Activated naive CD4-positive, alpha-beta T cell treated with anti-CD3 and anti-CD28 coated beads, Interleukin-2, amount 50 U/mL, for 72 hours (primary cell): ENCODE measurements around the gene SCNN1B. TPM values are rescaled to one million over a fixed set of nuclear protein-coding genes. Genes with fewer than 3 reads are reported as not detected.

ENCODE experiments used
- ATAC-seq, 2 donors: fragments of 150-1000 bp; cut with Tn5 transposase; 2 replicates each; pipeline ENCODE4 v1.10.0; 2021; ENCODE audit warnings: mild to moderate bottlenecking in 2 of 2, moderate library complexity in 2 of 2
- DNase-seq, 2 donors: peaks; one replicate each; pipeline ENCODE4 v3.0.0; 2021 to 2022; ENCODE audit warnings: low spot score in 2 of 2
- H3K27ac Mint-ChIP-seq, 2 donors: one replicate each; pipeline ENCODE4 v1.8.0; 2022; ENCODE audit warnings: mild to moderate bottlenecking in 2 of 2, mixed read lengths in 2 of 2
- H3K36me3 Mint-ChIP-seq, 2 donors: one replicate each; pipeline ENCODE4 v1.8.0; 2022; ENCODE audit warnings: mixed read lengths in 2 of 2
- H3K9me3 Mint-ChIP-seq, 2 donors: one replicate each; pipeline ENCODE4 v1.8.0; 2022; ENCODE audit warnings: mixed read lengths in 2 of 2
- total RNA-seq, 2 donors: library from RNA; stranded (reverse); gene quantifications; one replicate each; pipeline ENCODE4 v1.2.3, GENCODE V29; 2022

Gene SCNN1B
- total RNA-seq, 2 donors from 2014 or later, result not detected

- Mint-ChIP-seq H3K27ac (no peak overlapping the region), H3K36me3 (no peaks in the 10 kb centered on the region), H3K9me3 (no peaks in the 10 kb centered on the region)
- ATAC-seq, result no peak
- no peak for DNase-seq
Measured at GRCh38 chr16:23333034-23333579, 31.0 kb downstream of the SCNN1B start.

- H3K27ac Mint-ChIP-seq, result no peak overlapping the region
- no peaks in the 10 kb centered on the region for H3K36me3 Mint-ChIP-seq
- DNase-seq (no peak), ATAC-seq (no peak)
- no peaks in the 10 kb centered on the region for H3K9me3 Mint-ChIP-seq
Measured at GRCh38 chr16:23333831-23334456, 31.8 kb downstream of the SCNN1B start.

GRCh38 chr16:23334457-23334853, 32.4 kb downstream of the SCNN1B start:
- Mint-ChIP-seq H3K36me3 (no peaks in the 10 kb centered on the region), H3K9me3 (no peaks in the 10 kb centered on the region), H3K27ac (no peak overlapping the region)
- DNase-seq, result no peak
- ATAC-seq, result no peak

GRCh38 chr16:23334950-23335349, 32.8 kb downstream of the SCNN1B start:
- ATAC-seq (no peak), DNase-seq (no peak)
- Mint-ChIP-seq H3K9me3 (no peaks in the 10 kb centered on the region), H3K36me3 (no peaks in the 10 kb centered on the region), H3K27ac (no peak overlapping the region)

GRCh38 chr16:23337836-23338550, 35.9 kb downstream of the SCNN1B start:
- no peak for ATAC-seq
- H3K27ac Mint-ChIP-seq, result no peak overlapping the region
- no peaks in the 10 kb centered on the region for H3K9me3 Mint-ChIP-seq

GRCh38 chr16:23339787-23340186, 37.7 kb downstream of the SCNN1B start:
- Mint-ChIP-seq H3K36me3 (no peaks in the 10 kb centered on the region), H3K27ac (no peak overlapping the region), H3K9me3 (no peaks in the 10 kb centered on the region)
- no peak for ATAC-seq
- DNase-seq, result no peak

More at GRCh38 chr16:23337836-23338550, 35.9 kb downstream of the SCNN1B start:
- no peaks in the 10 kb centered on the region for H3K36me3 Mint-ChIP-seq
- no peak for DNase-seq

- no peaks in the 10 kb centered on the region for H3K9me3 Mint-ChIP-seq
- H3K36me3 Mint-ChIP-seq, result no peaks in the 10 kb centered on the region
- H3K27ac Mint-ChIP-seq, result no peak overlapping the region
- ATAC-seq (no peak), DNase-seq (no peak)
Measured at GRCh38 chr16:23342083-23342640, 40.1 kb downstream of the SCNN1B start.

- ATAC-seq, result no peak
- Mint-ChIP-seq H3K27ac (no peak overlapping the region), H3K36me3 (no peaks in the 10 kb centered on the region), H3K9me3 (no peaks in the 10 kb centered on the region)
- no peak for DNase-seq
Measured at GRCh38 chr16:23343643-23344612, 41.8 kb downstream of the SCNN1B start.

GRCh38 chr16:23345237-23345636, 43.1 kb downstream of the SCNN1B start:
- no peaks in the 10 kb centered on the region for H3K36me3 Mint-ChIP-seq
- ATAC-seq (no peak), DNase-seq (no peak)
- H3K9me3 Mint-ChIP-seq, result no peaks in the 10 kb centered on the region
- no peak overlapping the region for H3K27ac Mint-ChIP-seq

- ATAC-seq (no peak), DNase-seq (no peak)
- no peaks in the 10 kb centered on the region for H3K36me3 Mint-ChIP-seq
- no peak overlapping the region for H3K27ac Mint-ChIP-seq
- no peaks in the 10 kb centered on the region for H3K9me3 Mint-ChIP-seq
Measured at GRCh38 chr16:23348579-23349469, 46.7 kb downstream of the SCNN1B start.

- Mint-ChIP-seq H3K27ac (no peak overlapping the region), H3K36me3 (no peaks in the 10 kb centered on the region), H3K9me3 (no peaks in the 10 kb centered on the region)
- ATAC-seq (no peak), DNase-seq (no peak)
Measured at GRCh38 chr16:23351360-23351759, 49.3 kb downstream of the SCNN1B start.

- H3K9me3 Mint-ChIP-seq, result no peaks in the 10 kb centered on the region
- ATAC-seq, result no peak
- no peak overlapping the region for H3K27ac Mint-ChIP-seq
- DNase-seq, result no peak
- no peaks in the 10 kb centered on the region for H3K36me3 Mint-ChIP-seq
Measured at GRCh38 chr16:23353440-23353839, 51.3 kb downstream of the SCNN1B start.

- Mint-ChIP-seq H3K27ac (no peak overlapping the region), H3K36me3 (no peaks in the 10 kb centered on the region), H3K9me3 (no peaks in the 10 kb centered on the region)
- DNase-seq (no peak), ATAC-seq (no peak)
Measured at GRCh38 chr16:23354246-23354645, 52.1 kb downstream of the SCNN1B start.

GRCh38 chr16:23355106-23355670, 53.1 kb downstream of the SCNN1B start:
- ATAC-seq (no peak), DNase-seq (no peak)
- H3K27ac Mint-ChIP-seq, result no peak overlapping the region
- no peaks in the 10 kb centered on the region for H3K9me3 Mint-ChIP-seq
- no peaks in the 10 kb centered on the region for H3K36me3 Mint-ChIP-seq

- no peak for ATAC-seq
- Mint-ChIP-seq H3K9me3 (no peaks in the 10 kb centered on the region), H3K27ac (no peak overlapping the region), H3K36me3 (no peaks in the 10 kb centered on the region)
- no peak for DNase-seq
Measured at GRCh38 chr16:23356941-23357340, 54.8 kb downstream of the SCNN1B start.
